ENCODE data around the gene SMAD3.

- TF ChIP-seq MXI1 (IDR thresholded peaks at IDR 0.05; ENCODE audit: borderline replicate concordance, low read depth, low read length), result no peak
- no peak for TF ChIP-seq CTCF (conservative IDR thresholded peaks at IDR 0.05; ENCODE audit: low read depth, low read length)
- TF ChIP-seq MAZ (IDR thresholded peaks at IDR 0.05; ENCODE audit: borderline replicate concordance, low read depth, low read length), result no peak
- TF ChIP-seq ELK1 (IDR thresholded peaks at IDR 0.05; ENCODE audit: borderline replicate concordance, low read depth, low read length), result no peak
- no peak for TF ChIP-seq CHD1 (IDR thresholded peaks at IDR 0.05; ENCODE audit: low read depth, low read length)
- TF ChIP-seq RAD21 (IDR thresholded peaks at IDR 0.05; ENCODE audit: low read length), result no peak
- no peak for TF ChIP-seq SMC3 (IDR thresholded peaks at IDR 0.05; ENCODE audit: low read depth, low read length)
- no peak for TF ChIP-seq FOS (IDR thresholded peaks at IDR 0.05; ENCODE audit: low read depth, low read length)
- no peak for TF ChIP-seq POLR2A (IDR thresholded peaks at IDR 0.05; ENCODE audit: low read depth, low read length)
- no peak for TF ChIP-seq CEBPB (IDR thresholded peaks at IDR 0.05; ENCODE audit: low read depth, low read length)
- no peak for TF ChIP-seq NFE2L2 (IDR thresholded peaks at IDR 0.05; ENCODE audit: low read depth, low read length)
- no peak for TF ChIP-seq MAFK (IDR thresholded peaks at IDR 0.05; ENCODE audit: low read depth, low read length)
Observed at GRCh38 chr15:67143646-67144045, 78.2 kb downstream of the SMAD3 start.
